Neuronal stem cell (in vitro differentiated cells): ENCODE data around the gene COA5.

Source experiments
- DNase-seq: peaks from one replicate; pipeline ENCODE4 v3.0.0-alpha.2; 2013; ENCODE audit warnings: low spot score
- H2AFZ ChIP-seq: one replicate; pipeline ENCODE4 v1.6.1; 2013; ENCODE audit warnings: mild to moderate bottlenecking, low read length, inconsistent platforms
- H2AK5ac ChIP-seq: 2 replicates; pipeline ENCODE4 v1.6.1; 2013; ENCODE audit warnings: low read depth, mild to moderate bottlenecking, inconsistent platforms, low read length, moderate library complexity, mixed read lengths
- H2BK120ac ChIP-seq: 2 replicates; pipeline ENCODE4 v1.6.1; 2013; ENCODE audit warnings: low read depth, mild to moderate bottlenecking, inconsistent platforms, low read length, moderate library complexity, mixed read lengths
- H2BK12ac ChIP-seq: one replicate; pipeline ENCODE4 v1.6.1; 2013; ENCODE audit warnings: low read length, inconsistent platforms
- H2BK15ac ChIP-seq: 2 replicates; pipeline ENCODE4 v1.6.1; 2013; ENCODE audit warnings: mild to moderate bottlenecking, low read length, inconsistent platforms, mixed read lengths
- H2BK5ac ChIP-seq: one replicate; pipeline ENCODE4 v1.6.1; 2013; ENCODE audit warnings: inconsistent platforms, mild to moderate bottlenecking, low read length, moderate library complexity
- H3K14ac ChIP-seq: one replicate; pipeline ENCODE4 v1.6.1; 2013; ENCODE audit warnings: low read length, inconsistent platforms
- H3K18ac ChIP-seq: 2 replicates; pipeline ENCODE4 v1.6.1; 2013; ENCODE audit warnings: low read length, inconsistent platforms
- H3K23ac ChIP-seq: 2 replicates; pipeline ENCODE4 v1.6.1; 2013; ENCODE audit warnings: low read depth, mild to moderate bottlenecking, mixed read lengths, low read length, inconsistent platforms; ENCODE audit not compliant: poor library complexity
- H3K27ac ChIP-seq: replicated peaks from 3 replicates; pipeline ENCODE4 v1.5.1; 2013; ENCODE audit warnings: low read length, inconsistent platforms
- H3K27me3 ChIP-seq, 3 experiments: 2 replicates each; pipeline ENCODE4 v1.6.1; 2013; ENCODE audit warnings: low read length in 3 of 3, mild to moderate bottlenecking in 2 of 3, inconsistent platforms in 1 of 3, low read depth in 1 of 3, mixed read lengths in 1 of 3, moderate library complexity in 1 of 3; ENCODE audit not compliant: control insufficient read depth in 3 of 3, insufficient read depth in 3 of 3
- H3K36me3 ChIP-seq, 2 donors: replicated peaks in 1 of 2; 2 replicates each; pipeline ENCODE4 v1.6.1; 2013; ENCODE audit warnings: low read length in 2 of 2; ENCODE audit not compliant: control insufficient read depth in 2 of 2, insufficient read depth in 2 of 2
- H3K4ac ChIP-seq: 2 replicates; pipeline ENCODE4 v1.6.1; 2013; ENCODE audit warnings: inconsistent platforms, mild to moderate bottlenecking, low read length, moderate library complexity
- H3K4me1 ChIP-seq, 2 donors: 1 replicate in 1 of 2; 2 replicates in 1 of 2; pipeline ENCODE4 v1.6.1; 2013; ENCODE audit warnings: low read length in 2 of 2, low read depth in 1 of 2; ENCODE audit not compliant: control insufficient read depth in 2 of 2, insufficient read depth in 1 of 2
- H3K4me2 ChIP-seq: one replicate; pipeline ENCODE4 v1.6.1; 2013; ENCODE audit warnings: mild to moderate bottlenecking, low read length, inconsistent platforms; ENCODE audit not compliant: insufficient read depth, poor library complexity, severe bottlenecking
- H3K4me3 ChIP-seq, 2 donors: 2 replicates each; pipeline ENCODE4 v1.5.1; 2013; ENCODE audit warnings: low read length in 2 of 2, mild to moderate bottlenecking in 2 of 2, inconsistent platforms in 1 of 2, moderate library complexity in 1 of 2
- H3K79me1 ChIP-seq: one replicate; pipeline ENCODE4 v1.6.1; 2013; ENCODE audit warnings: low read depth, mild to moderate bottlenecking, inconsistent platforms, low read length, moderate library complexity
- H3K9ac ChIP-seq: one replicate; pipeline ENCODE4 v1.6.1; 2013; ENCODE audit warnings: mild to moderate bottlenecking, low read depth, low read length, inconsistent platforms; ENCODE audit not compliant: poor library complexity
- H3K9me3 ChIP-seq, 2 donors: replicated peaks in 1 of 2; 2 replicates each; pipeline versions ENCODE3 to v1.6.1; 2013; ENCODE audit warnings: low read length in 2 of 2, mild to moderate bottlenecking in 2 of 2, inconsistent platforms in 1 of 2, low read depth in 1 of 2, mixed read lengths in 1 of 2, moderate library complexity in 1 of 2; ENCODE audit not compliant: control insufficient read depth in 2 of 2, insufficient read depth in 1 of 2
- H4K8ac ChIP-seq: one replicate; pipeline ENCODE4 v1.6.1; 2013; ENCODE audit warnings: low read depth, mild to moderate bottlenecking, inconsistent platforms, low read length, moderate library complexity
- H4K91ac ChIP-seq: one replicate; pipeline ENCODE4 v1.6.1; 2013; ENCODE audit warnings: low read length, low read depth, mild to moderate bottlenecking, inconsistent platforms; ENCODE audit not compliant: poor library complexity
- WGBS, 2 donors: extraction: QIAGEN DNeasy Blood & Tissue Kit; methylation state at CpG; one replicate each; pipeline ENCODE4 v1.1.7; 2013; ENCODE audit warnings: missing lambda C conversion rate in 2 of 2, mixed read lengths in 1 of 2; ENCODE audit not compliant: insufficient read length in 2 of 2, insufficient replicate concordance in 1 of 2; ENCODE audit errors: extremely low coverage in 2 of 2; 5-methylcytosine and 5-hydroxymethylcytosine counted together

The COA5 gene

DNA sequence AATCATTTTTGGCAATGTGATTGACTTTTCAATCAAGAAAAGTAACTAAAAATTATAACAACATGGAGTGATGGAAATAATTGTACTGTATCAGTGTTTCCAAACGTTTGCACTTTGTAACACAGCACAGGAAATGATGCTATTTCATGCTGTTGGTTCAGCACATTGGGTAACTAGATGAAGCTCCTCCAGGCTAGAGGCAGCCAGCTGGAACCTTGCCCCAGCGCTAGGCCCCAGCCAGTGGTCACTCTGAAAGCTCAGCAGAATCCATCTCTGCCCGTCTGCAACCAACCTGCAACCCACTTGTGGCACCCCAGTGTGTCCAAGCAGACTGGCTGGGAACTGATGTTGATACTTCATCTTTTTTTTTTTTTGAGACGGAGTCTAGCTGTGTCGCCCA is 15.3 kb upstream of the COA5 start:
- Histone ChIP-seq H3K4me3 (no peak overlapping the region), H3K9ac (no peak overlapping the region), H3K18ac (no peak overlapping the region), H3K4ac (no peak overlapping the region), H4K91ac (no peak overlapping the region), H3K4me2 (no peak overlapping the region), H2BK5ac (no peak overlapping the region), H3K27me3 (no peaks in the 10 kb centered on the region), H3K9me3 (no peaks in the 10 kb centered on the region), H2AK5ac (no peak overlapping the region), H3K36me3 (peaks cover 0 to 3% of the 10 kb centered on the region in 2 donors), H2AFZ (no peak overlapping the region), H4K8ac (no peak overlapping the region), H3K23ac (no peak overlapping the region), H2BK15ac (no peak overlapping the region), H3K14ac (no peak overlapping the region), H3K4me1 (no peaks in the 10 kb centered on the region), H2BK12ac (no peak overlapping the region), H3K27ac (no peak overlapping the region), H3K79me1 (no peaks in the 10 kb centered on the region), H2BK120ac (no peak overlapping the region)
- no CpG with 5 or more reads among the region's 5 CpGs for WGBS, 2 donors
- no peak for DNase-seq

DNA sequence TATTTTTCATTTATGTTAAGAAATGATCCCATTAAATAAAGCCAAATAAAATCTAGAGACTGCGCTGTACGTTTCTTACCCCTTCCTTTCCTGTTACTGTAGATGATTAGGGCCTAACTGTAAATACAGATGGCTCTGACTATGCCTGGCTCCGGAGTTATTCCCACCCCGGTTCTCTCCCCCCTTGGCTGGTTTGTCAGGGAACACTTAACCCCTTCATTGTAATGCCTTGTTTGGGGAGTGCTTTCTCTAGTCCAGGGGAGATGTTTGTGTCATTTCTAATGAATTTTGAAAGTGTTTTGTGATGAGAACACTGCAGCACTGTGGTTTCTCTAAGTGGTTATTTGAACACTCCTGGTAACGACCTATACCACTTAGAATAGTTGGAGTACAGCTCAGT is 8.8 kb upstream of the COA5 start:
- no peak for DNase-seq
- Histone ChIP-seq H3K4me2 (no peak overlapping the region), H3K27ac (no peak overlapping the region), H3K9me3 (no peaks in the 10 kb centered on the region), H2AFZ (no peak overlapping the region), H3K4ac (no peak overlapping the region), H3K4me1 (no peaks in the 10 kb centered on the region), H3K18ac (no peak overlapping the region), H3K14ac (no peak overlapping the region), H2BK15ac (no peak overlapping the region), H3K9ac (no peak overlapping the region), H2AK5ac (no peak overlapping the region), H4K8ac (no peak overlapping the region), H3K79me1 (no peaks in the 10 kb centered on the region), H3K23ac (no peak overlapping the region), H3K27me3 (no peaks in the 10 kb centered on the region), H2BK120ac (no peak overlapping the region), H4K91ac (no peak overlapping the region), H3K36me3 (peaks cover 21 to 64% of the 10 kb centered on the region in 2 donors), H2BK5ac (no peak overlapping the region), H3K4me3 (no peak overlapping the region), H2BK12ac (no peak overlapping the region)
- no CpG with 5 or more reads among the region's 5 CpGs for WGBS, 2 donors

DNA sequence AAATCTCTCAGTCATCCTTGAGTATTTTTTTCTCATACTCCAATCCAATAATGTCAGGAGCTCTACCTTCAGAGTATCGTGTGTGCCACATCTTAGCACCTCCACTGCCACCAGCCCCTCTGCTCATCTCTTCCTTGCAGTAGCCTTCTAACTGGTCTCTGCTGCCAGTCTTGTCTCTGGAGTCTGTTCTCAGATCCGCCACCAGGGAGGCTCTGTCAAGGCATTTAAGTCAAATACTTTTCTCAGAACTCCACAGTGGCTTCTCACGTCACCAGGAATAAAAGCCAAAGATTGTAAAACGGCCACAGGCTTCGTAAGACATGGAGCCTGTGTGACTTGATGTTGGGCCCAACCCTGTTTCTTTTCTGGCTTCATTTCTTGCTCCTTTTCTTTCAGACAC is 7.2 kb upstream of the COA5 start:
- no peaks in the 10 kb centered on the region for H3K27me3 ChIP-seq
- peaks cover under 1% of the 10 kb centered on the region for H3K79me1 ChIP-seq
- H2AK5ac ChIP-seq = no peak overlapping the region
- H2AFZ ChIP-seq = no peak overlapping the region
- H3K18ac ChIP-seq = no peak overlapping the region
- H3K9me3 ChIP-seq = no peaks in the 10 kb centered on the region
- no peak overlapping the region for H3K4me3 ChIP-seq
- no peak overlapping the region for H2BK12ac ChIP-seq
- peaks cover 25 to 80% of the 10 kb centered on the region in 2 donors for H3K36me3 ChIP-seq
- H3K4ac ChIP-seq = no peak overlapping the region
- no CpG with 5 or more reads among the region's 5 CpGs for WGBS, 2 donors
- no peak overlapping the region for H3K14ac ChIP-seq
- no peak overlapping the region for H2BK15ac ChIP-seq
- DNase-seq = no peak
- H2BK5ac ChIP-seq = no peak overlapping the region
- no peaks in the 10 kb centered on the region for H3K4me1 ChIP-seq
- H3K4me2 ChIP-seq = no peak overlapping the region
- no peak overlapping the region for H3K27ac ChIP-seq
- no peak overlapping the region for H2BK120ac ChIP-seq
- H4K8ac ChIP-seq = no peak overlapping the region
- H3K9ac ChIP-seq = no peak overlapping the region
- H3K23ac ChIP-seq = no peak overlapping the region
- H4K91ac ChIP-seq = no peak overlapping the region

- Histone ChIP-seq H3K18ac (no peak overlapping the region), H2AK5ac (no peak overlapping the region), H3K23ac (no peak overlapping the region), H3K4me3 (no peak overlapping the region), H2BK5ac (no peak overlapping the region), H4K91ac (no peak overlapping the region), H2BK12ac (no peak overlapping the region), H2BK120ac (no peak overlapping the region), H3K9me3 (no peaks in the 10 kb centered on the region), H2AFZ (no peak overlapping the region), H3K14ac (no peak overlapping the region), H2BK15ac (no peak overlapping the region), H3K4ac (no peak overlapping the region), H3K36me3 (peaks cover 25 to 88% of the 10 kb centered on the region in 2 donors), H3K79me1 (peaks cover 2% of the 10 kb centered on the region), H3K4me2 (no peak overlapping the region), H3K27me3 (no peaks in the 10 kb centered on the region), H4K8ac (no peak overlapping the region), H3K9ac (no peak overlapping the region), H3K4me1 (peaks cover 5 to 12% of the 10 kb centered on the region in 2 donors), H3K27ac (no peak overlapping the region)
- DNase-seq = no peak
- WGBS, 2 donors = no CpG with 5 or more reads among the region's 9 CpGs
Measured at GRCh38 chr2:98614024-98614739, 5.9 kb upstream of the COA5 start.
